ENCODE data around the gene STYX. TPM values are rescaled to one million over a fixed set of nuclear protein-coding genes. Genes with fewer than 3 reads are reported as not detected.

The STYX gene
- total and polyA plus RNA-seq, 10 of the 15 experiments (the other 5 are each of a cell fraction or from before 2014, with no cell fraction given): 5.0 to 15.3 (median 9.5) TPM

DNA sequence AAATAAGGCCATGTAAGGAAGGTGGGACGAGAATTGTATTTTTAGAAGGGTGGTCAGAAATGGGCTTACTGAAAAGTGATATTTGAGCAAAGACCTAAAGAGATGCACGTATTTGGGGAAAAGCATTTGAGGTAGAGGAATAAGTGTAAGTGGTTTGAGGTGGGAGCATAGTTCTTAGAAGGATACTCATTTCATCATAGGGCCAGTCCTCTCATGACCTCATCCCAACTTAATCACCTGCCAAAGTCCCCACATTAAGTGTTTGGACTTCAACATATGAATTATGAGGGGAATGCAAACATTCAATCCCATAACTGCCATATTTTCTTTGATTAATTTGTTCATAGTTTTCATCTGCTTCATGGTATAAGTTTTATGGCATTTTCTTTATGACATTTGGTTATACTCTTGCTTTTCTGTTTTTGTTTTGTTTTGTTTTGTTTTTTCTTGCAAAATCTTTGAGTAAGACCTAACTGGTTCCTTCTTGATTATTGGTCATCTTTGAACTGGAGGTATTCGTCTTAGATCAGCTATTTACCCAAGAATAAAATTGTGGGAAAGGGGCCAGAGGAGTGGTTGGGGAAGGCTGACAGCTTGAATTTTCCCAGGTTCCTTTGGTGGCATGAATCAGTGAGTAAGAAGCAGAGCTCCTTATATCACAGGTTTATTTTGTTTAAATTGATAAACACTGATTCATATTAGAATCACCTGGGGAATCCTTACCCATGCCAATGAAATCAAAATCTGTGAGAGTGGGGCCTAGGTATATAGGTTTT lies 37.3 kb downstream of the STYX start (continued):
- no peak for TF ChIP-seq BCLAF1 (IDR thresholded peaks at IDR 0.05)
- no peak for TF ChIP-seq ZNF384 (IDR thresholded peaks at IDR 0.05; ENCODE audit: borderline replicate concordance, low read depth, low read length)
- TF ChIP-seq TCF3 (IDR thresholded peaks at IDR 0.05; ENCODE audit: borderline replicate concordance, insufficient read depth, low read depth, low read length): no peak
- TF ChIP-seq, protein P1, sequence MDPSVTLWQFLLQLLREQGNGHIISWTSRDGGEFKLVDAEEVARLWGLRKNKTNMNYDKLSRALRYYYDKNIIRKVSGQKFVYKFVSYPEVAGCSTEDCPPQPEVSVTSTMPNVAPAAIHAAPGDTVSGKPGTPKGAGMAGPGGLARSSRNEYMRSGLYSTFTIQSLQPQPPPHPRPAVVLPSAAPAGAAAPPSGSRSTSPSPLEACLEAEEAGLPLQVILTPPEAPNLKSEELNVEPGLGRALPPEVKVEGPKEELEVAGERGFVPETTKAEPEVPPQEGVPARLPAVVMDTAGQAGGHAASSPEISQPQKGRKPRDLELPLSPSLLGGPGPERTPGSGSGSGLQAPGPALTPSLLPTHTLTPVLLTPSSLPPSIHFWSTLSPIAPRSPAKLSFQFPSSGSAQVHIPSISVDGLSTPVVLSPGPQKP (IDR thresholded peaks at IDR 0.05; ENCODE audit: low read depth, low read length): no peak
- TF ChIP-seq IRF5 (IDR thresholded peaks at IDR 0.05; ENCODE audit: borderline replicate concordance): no peak

DNA sequence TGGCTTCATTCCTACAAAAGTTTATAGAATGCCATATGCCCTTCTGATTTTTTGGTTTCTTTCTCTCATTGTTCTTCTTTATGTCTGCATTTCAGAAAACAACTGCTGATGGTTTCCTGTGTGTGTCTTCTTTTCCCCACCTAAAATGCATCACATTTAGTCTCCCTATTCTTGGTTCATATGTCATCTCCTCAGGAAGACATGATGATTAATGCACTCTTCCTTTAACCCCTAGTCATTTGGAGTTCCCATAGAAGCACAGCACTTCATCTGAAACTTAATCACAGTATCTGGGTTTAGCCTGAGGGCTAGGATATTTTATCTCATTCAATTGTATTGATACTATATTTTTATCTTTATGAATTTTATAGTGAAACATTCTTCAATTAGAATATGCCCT lies 39.9 kb downstream of the STYX start:
- Histone ChIP-seq H3K9ac (ENCODE audit: control insufficient read depth, insufficient read depth, low read length) (no peak overlapping the region), H2AFZ (ENCODE audit: control insufficient read depth, low read depth, low read length) (no peak overlapping the region), H4K20me1 (ENCODE audit: control insufficient read depth, insufficient read depth) (no peaks in the 10 kb centered on the region), H3K9me3 (replicated peaks; ENCODE audit: control insufficient read depth, insufficient read depth, low read length) (no peaks in the 10 kb centered on the region), H3K4me2 (ENCODE audit: control insufficient read depth, insufficient read depth) (no peak overlapping the region), H3K27me3 (replicated peaks in 1 of 2; ENCODE audit: control insufficient read depth in 2 of 2, insufficient read depth in 2 of 2, low read length in 1 of 2) (no peaks in the 10 kb centered on the region), H3K36me3 (ENCODE audit: control insufficient read depth in 2 of 2, insufficient read depth in 2 of 2, low read length in 1 of 2) (peaks cover 0 to 11% of the 10 kb centered on the region in 2 experiments; a peak in 1 of 4 replicates), H3K79me2 (ENCODE audit: control insufficient read depth, insufficient read depth, low read length) (no peaks in the 10 kb centered on the region), H3K4me1 (ENCODE audit: control insufficient read depth, insufficient read depth, low read length) (no peaks in the 10 kb centered on the region), H3K4me3 (no peak overlapping the region), H3K27ac (ENCODE audit: control insufficient read depth, insufficient read depth) (no peak overlapping the region)
- ChIA-PET SMC1A (ENCODE audit: uncharacterized antibody, unreplicated experiment) (no interaction called here), RAD21 (ENCODE audit: unreplicated experiment) (no interaction called here), POLR2A (no interaction called here), CTCF (no interaction called here)
- FAIRE-seq (no peak), ATAC-seq (no peak), DNase-seq (ENCODE audit: low read depth, low spot score) (no peak)
- no TSS peak for BruUV-seq (replicated peaks)
- in situ Hi-C loops (cut with MboI): no loop called here
- intact Hi-C loops (cut with micrococcal nuclease; ENCODE audit: unreplicated experiment): no loop called here
- TF ChIP-seq TCF3 (IDR thresholded peaks at IDR 0.05; ENCODE audit: borderline replicate concordance, insufficient read depth, low read depth, low read length) (no peak), SP1 (IDR thresholded peaks at IDR 0.05; ENCODE audit: low read depth, low read length) (no peak), ZBED1 (IDR thresholded peaks at IDR 0.05; ENCODE audit: borderline replicate concordance) (no peak), CEBPZ (IDR thresholded peaks at IDR 0.05; ENCODE audit: low read depth, low read length) (no peak), MEF2B (IDR thresholded peaks at IDR 0.05; ENCODE audit: partially characterized antibody, poor library complexity, severe bottlenecking) (no peak), NR2F1 (conservative IDR thresholded peaks at IDR 0.05) (no peak)
- TF ChIP-seq, protein P2, sequence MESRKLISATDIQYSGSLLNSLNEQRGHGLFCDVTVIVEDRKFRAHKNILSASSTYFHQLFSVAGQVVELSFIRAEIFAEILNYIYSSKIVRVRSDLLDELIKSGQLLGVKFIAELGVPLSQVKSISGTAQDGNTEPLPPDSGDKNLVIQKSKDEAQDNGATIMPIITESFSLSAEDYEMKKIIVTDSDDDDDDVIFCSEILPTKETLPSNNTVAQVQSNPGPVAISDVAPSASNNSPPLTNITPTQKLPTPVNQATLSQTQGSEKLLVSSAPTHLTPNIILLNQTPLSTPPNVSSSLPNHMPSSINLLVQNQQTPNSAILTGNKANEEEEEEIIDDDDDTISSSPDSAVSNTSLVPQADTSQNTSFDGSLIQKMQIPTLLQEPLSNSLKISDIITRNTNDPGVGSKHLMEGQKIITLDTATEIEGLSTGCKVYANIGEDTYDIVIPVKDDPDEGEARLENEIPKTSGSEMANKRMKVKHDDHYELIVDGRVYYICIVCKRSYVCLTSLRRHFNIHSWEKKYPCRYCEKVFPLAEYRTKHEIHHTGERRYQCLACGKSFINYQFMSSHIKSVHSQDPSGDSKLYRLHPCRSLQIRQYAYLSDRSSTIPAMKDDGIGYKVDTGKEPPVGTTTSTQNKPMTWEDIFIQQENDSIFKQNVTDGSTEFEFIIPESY (IDR thresholded peaks at IDR 0.05): no peak

Data from GM12878 (cell line).